ENCODE data around the gene CCDC149.

Gene CCDC149

GRCh38 chr4:24774452-24774851 is 138.4 kb downstream of the CCDC149 start:
- CTCF ChIA-PET, result no interaction called here

GRCh38 chr4:24772952-24773351 is 139.9 kb downstream of the CCDC149 start:
- WGBS (ENCODE audit: insufficient coverage), result 100% methylated on average over 2 of the region's 6 CpGs
- Histone ChIP-seq H3K4me1 (ENCODE audit: control extremely low read depth in 1 of 4, control insufficient read depth in 4 of 4, insufficient read depth in 4 of 4, low read length in 3 of 4) (peaks cover 0 to 4% (median 0%) of the 10 kb centered on the region in 4 experiments), H3K4me3 (ENCODE audit: control insufficient read depth in 1 of 7, extremely low read depth in 1 of 7, insufficient read depth in 4 of 7, low read depth in 2 of 7, low read length in 6 of 7) (no peak overlapping the region), H3K36me3 (ENCODE audit: control insufficient read depth in 4 of 4, insufficient read depth in 4 of 4, low read length in 3 of 4) (no peaks in the 10 kb centered on the region), H3K27ac (ENCODE audit: insufficient read depth in 1 of 2, low read depth in 1 of 2, low read length in 2 of 2, poor library complexity in 1 of 2, severe bottlenecking in 2 of 2) (no peak overlapping the region), H3K9me3 (ENCODE audit: control extremely low read depth in 1 of 5, control insufficient read depth in 4 of 5, insufficient read depth in 2 of 5, low read depth in 1 of 5, low read length in 4 of 5) (no peaks in the 10 kb centered on the region), H3K27me3 (replicated peaks in 2 of 5; ENCODE audit: control insufficient read depth in 4 of 5, insufficient read depth in 5 of 5, low read length in 4 of 5) (peaks cover 0 to 2% (median 0%) of the 10 kb centered on the region in 5 experiments)
- DNase-seq, result no peak
- CTCF ChIA-PET, result no interaction called here
- POLR2A ChIA-PET, result no interaction called here

More at GRCh38 chr4:24774452-24774851, 138.4 kb downstream of the CCDC149 start:
- Histone ChIP-seq H3K27me3 (replicated peaks in 2 of 5; ENCODE audit: control insufficient read depth in 4 of 5, insufficient read depth in 5 of 5, low read length in 4 of 5) (peaks cover 0 to 2% (median 0%) of the 10 kb centered on the region in 5 experiments), H3K36me3 (ENCODE audit: control insufficient read depth in 4 of 4, insufficient read depth in 4 of 4, low read length in 3 of 4) (no peaks in the 10 kb centered on the region), H3K27ac (ENCODE audit: insufficient read depth in 1 of 2, low read depth in 1 of 2, low read length in 2 of 2, poor library complexity in 1 of 2, severe bottlenecking in 2 of 2) (no peak overlapping the region), H3K9me3 (ENCODE audit: control extremely low read depth in 1 of 5, control insufficient read depth in 4 of 5, insufficient read depth in 2 of 5, low read depth in 1 of 5, low read length in 4 of 5) (no peaks in the 10 kb centered on the region), H3K4me3 (ENCODE audit: control insufficient read depth in 1 of 7, extremely low read depth in 1 of 7, insufficient read depth in 4 of 7, low read depth in 2 of 7, low read length in 6 of 7) (no peak overlapping the region), H3K4me1 (ENCODE audit: control extremely low read depth in 1 of 4, control insufficient read depth in 4 of 4, insufficient read depth in 4 of 4, low read length in 3 of 4) (peaks cover 0 to 4% (median 0%) of the 10 kb centered on the region in 4 experiments)
- no CpG with 5 or more reads among the region's 2 CpGs for WGBS (ENCODE audit: insufficient coverage)
- POLR2A ChIA-PET, result no interaction called here
- no peak for DNase-seq

DNA sequence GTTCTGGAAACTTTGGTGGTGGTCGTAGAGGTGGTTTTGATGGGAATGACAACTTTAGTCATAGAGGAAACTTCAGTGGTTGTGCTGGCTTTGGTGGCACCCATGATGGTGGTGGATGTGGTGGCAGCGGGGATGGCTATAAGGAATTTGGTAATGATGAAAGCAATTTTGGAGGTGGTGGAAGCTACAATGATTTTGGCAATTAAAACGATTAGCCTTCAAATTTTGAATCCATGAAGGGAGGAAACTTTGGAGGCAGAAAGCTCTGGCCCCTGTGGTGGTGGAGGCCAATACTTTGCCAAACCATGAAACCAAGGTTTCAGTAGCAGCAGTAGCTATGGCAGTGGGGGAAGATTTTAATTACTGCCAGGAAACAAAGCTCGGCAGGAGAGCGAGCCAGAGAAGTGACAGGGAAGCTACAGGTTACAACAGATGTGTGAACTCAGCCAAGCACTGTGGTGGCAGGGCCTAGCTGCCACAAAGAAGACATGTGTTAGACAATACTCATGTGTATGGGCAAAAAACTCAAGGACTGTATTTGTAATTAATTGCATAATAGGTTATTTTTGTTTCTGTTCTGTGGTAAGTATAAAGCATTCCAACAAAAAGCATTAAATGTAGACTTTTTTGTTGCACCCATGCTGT is 140.7 kb downstream of the CCDC149 start:
- ChIA-PET POLR2A (no interaction called here), CTCF (no interaction called here)
- H3K9me3 ChIP-seq (ENCODE audit: control extremely low read depth in 1 of 5, control insufficient read depth in 4 of 5, insufficient read depth in 2 of 5, low read depth in 1 of 5, low read length in 4 of 5), result no peaks in the 10 kb centered on the region
- no peak overlapping the region for H3K4me3 ChIP-seq (ENCODE audit: control insufficient read depth in 1 of 7, extremely low read depth in 1 of 7, insufficient read depth in 4 of 7, low read depth in 2 of 7, low read length in 6 of 7)
- DNase-seq, result no peak
- peaks cover 0 to 2% (median 0%) of the 10 kb centered on the region in 5 experiments for H3K27me3 ChIP-seq (replicated peaks in 2 of 5; ENCODE audit: control insufficient read depth in 4 of 5, insufficient read depth in 5 of 5, low read length in 4 of 5)
- no peak overlapping the region for H3K27ac ChIP-seq (ENCODE audit: insufficient read depth in 1 of 2, low read depth in 1 of 2, low read length in 2 of 2, poor library complexity in 1 of 2, severe bottlenecking in 2 of 2)
- WGBS (ENCODE audit: insufficient coverage), result 96% methylated on average over 5 of the region's 5 CpGs
- H3K4me1 ChIP-seq (ENCODE audit: control extremely low read depth in 1 of 4, control insufficient read depth in 4 of 4, insufficient read depth in 4 of 4, low read length in 3 of 4), result peaks cover 0 to 4% (median 0%) of the 10 kb centered on the region in 4 experiments
- H3K36me3 ChIP-seq (ENCODE audit: control insufficient read depth in 4 of 4, insufficient read depth in 4 of 4, low read length in 3 of 4), result no peaks in the 10 kb centered on the region

GRCh38 chr4:24771241-24771640 is 141.6 kb downstream of the CCDC149 start:
- no peak for DNase-seq
- POLR2A ChIA-PET, result no interaction called here

GRCh38 chr4:24770667-24771066 is 142.2 kb downstream of the CCDC149 start:
- Histone ChIP-seq H3K9me3 (ENCODE audit: control extremely low read depth in 1 of 5, control insufficient read depth in 4 of 5, insufficient read depth in 2 of 5, low read depth in 1 of 5, low read length in 4 of 5) (peaks cover 0 to 3% (median 0%) of the 10 kb centered on the region in 5 experiments), H3K4me1 (ENCODE audit: control extremely low read depth in 1 of 4, control insufficient read depth in 4 of 4, insufficient read depth in 4 of 4, low read length in 3 of 4) (peaks cover 0 to 4% (median 0%) of the 10 kb centered on the region in 4 experiments), H3K27me3 (replicated peaks in 2 of 5; ENCODE audit: control insufficient read depth in 4 of 5, insufficient read depth in 5 of 5, low read length in 4 of 5) (peaks cover 0 to 2% (median 0%) of the 10 kb centered on the region in 5 experiments), H3K36me3 (ENCODE audit: control insufficient read depth in 4 of 4, insufficient read depth in 4 of 4, low read length in 3 of 4) (no peaks in the 10 kb centered on the region), H3K4me3 (ENCODE audit: control insufficient read depth in 1 of 7, extremely low read depth in 1 of 7, insufficient read depth in 4 of 7, low read depth in 2 of 7, low read length in 6 of 7) (no peak overlapping the region), H3K27ac (ENCODE audit: insufficient read depth in 1 of 2, low read depth in 1 of 2, low read length in 2 of 2, poor library complexity in 1 of 2, severe bottlenecking in 2 of 2) (no peak overlapping the region)
- ChIA-PET POLR2A (no interaction called here), CTCF (interaction anchor here (0.7 kb wide), 2 partner anchors 84 to 119 kb away, joined by 3 read pairs; no protein-coding TSS in a partner anchor)
- DNase-seq, result no peak
- 100% methylated on average over 2 of the region's 4 CpGs for WGBS (ENCODE audit: insufficient coverage)

More at GRCh38 chr4:24771241-24771640, 141.6 kb downstream of the CCDC149 start:
- no peaks in the 10 kb centered on the region for H3K36me3 ChIP-seq (ENCODE audit: control insufficient read depth in 4 of 4, insufficient read depth in 4 of 4, low read length in 3 of 4)
- H3K4me3 ChIP-seq (ENCODE audit: control insufficient read depth in 1 of 7, extremely low read depth in 1 of 7, insufficient read depth in 4 of 7, low read depth in 2 of 7, low read length in 6 of 7), result no peak overlapping the region
- no peak overlapping the region for H3K27ac ChIP-seq (ENCODE audit: insufficient read depth in 1 of 2, low read depth in 1 of 2, low read length in 2 of 2, poor library complexity in 1 of 2, severe bottlenecking in 2 of 2)
- H3K4me1 ChIP-seq (ENCODE audit: control extremely low read depth in 1 of 4, control insufficient read depth in 4 of 4, insufficient read depth in 4 of 4, low read length in 3 of 4), result peaks cover 0 to 4% (median 0%) of the 10 kb centered on the region in 4 experiments
- peaks cover 0 to 2% (median 0%) of the 10 kb centered on the region in 5 experiments for H3K27me3 ChIP-seq (replicated peaks in 2 of 5; ENCODE audit: control insufficient read depth in 4 of 5, insufficient read depth in 5 of 5, low read length in 4 of 5)
- CTCF ChIA-PET, result no interaction called here
- WGBS (ENCODE audit: insufficient coverage), result 100% methylated on average over 4 of the region's 4 CpGs
- H3K9me3 ChIP-seq (ENCODE audit: control extremely low read depth in 1 of 5, control insufficient read depth in 4 of 5, insufficient read depth in 2 of 5, low read depth in 1 of 5, low read length in 4 of 5), result peaks cover 0 to 3% (median 0%) of the 10 kb centered on the region in 5 experiments

DNA sequence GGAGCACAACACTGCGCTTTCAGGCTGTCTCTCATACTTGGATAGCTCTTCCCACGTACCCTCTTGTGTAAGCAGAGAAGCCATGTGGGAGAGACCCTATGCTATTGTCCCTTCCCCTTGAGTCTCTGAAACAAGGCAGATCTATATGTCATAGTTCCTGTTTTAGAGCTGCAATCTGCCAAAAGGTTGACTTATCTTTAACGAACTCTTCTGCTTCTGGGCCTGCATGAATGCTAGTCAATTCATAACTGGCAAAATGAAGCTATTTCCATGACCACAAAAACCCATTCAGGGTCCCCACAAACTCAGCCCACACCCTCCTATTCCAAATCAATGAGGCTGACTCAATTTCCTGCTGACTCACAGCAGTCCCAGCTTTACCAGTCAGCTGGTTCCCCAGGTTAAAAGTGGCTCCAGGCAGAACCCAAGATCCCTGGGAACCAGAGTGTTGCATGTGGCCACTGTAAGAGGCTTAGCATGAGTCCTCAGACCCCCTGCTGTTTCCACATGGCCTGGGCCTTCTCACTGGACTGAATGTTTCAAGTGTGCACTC is 142.7 kb downstream of the CCDC149 start:
- Histone ChIP-seq H3K9me3 (ENCODE audit: control extremely low read depth in 1 of 5, control insufficient read depth in 4 of 5, insufficient read depth in 2 of 5, low read depth in 1 of 5, low read length in 4 of 5) (peaks cover 0 to 3% (median 0%) of the 10 kb centered on the region in 5 experiments), H3K4me1 (ENCODE audit: control extremely low read depth in 1 of 4, control insufficient read depth in 4 of 4, insufficient read depth in 4 of 4, low read length in 3 of 4) (peaks cover 0 to 4% (median 0%) of the 10 kb centered on the region in 4 experiments), H3K4me3 (ENCODE audit: control insufficient read depth in 1 of 7, extremely low read depth in 1 of 7, insufficient read depth in 4 of 7, low read depth in 2 of 7, low read length in 6 of 7) (no peak overlapping the region), H3K27me3 (replicated peaks in 2 of 5; ENCODE audit: control insufficient read depth in 4 of 5, insufficient read depth in 5 of 5, low read length in 4 of 5) (peaks cover 0 to 2% (median 0%) of the 10 kb centered on the region in 5 experiments), H3K27ac (ENCODE audit: insufficient read depth in 1 of 2, low read depth in 1 of 2, low read length in 2 of 2, poor library complexity in 1 of 2, severe bottlenecking in 2 of 2) (no peak overlapping the region), H3K36me3 (ENCODE audit: control insufficient read depth in 4 of 4, insufficient read depth in 4 of 4, low read length in 3 of 4) (no peaks in the 10 kb centered on the region)
- POLR2A ChIA-PET, result no interaction called here
- peak in 2 of 3 donors; percentile 34 to 50 for DNase-seq
- CTCF ChIA-PET, result interaction anchor here (0.7 kb wide), 2 partner anchors 85 to 119 kb away, joined by 3 read pairs; no protein-coding TSS in a partner anchor
- WGBS (ENCODE audit: insufficient coverage), result 69% methylated on average over 3 of the region's 3 CpGs

DNA sequence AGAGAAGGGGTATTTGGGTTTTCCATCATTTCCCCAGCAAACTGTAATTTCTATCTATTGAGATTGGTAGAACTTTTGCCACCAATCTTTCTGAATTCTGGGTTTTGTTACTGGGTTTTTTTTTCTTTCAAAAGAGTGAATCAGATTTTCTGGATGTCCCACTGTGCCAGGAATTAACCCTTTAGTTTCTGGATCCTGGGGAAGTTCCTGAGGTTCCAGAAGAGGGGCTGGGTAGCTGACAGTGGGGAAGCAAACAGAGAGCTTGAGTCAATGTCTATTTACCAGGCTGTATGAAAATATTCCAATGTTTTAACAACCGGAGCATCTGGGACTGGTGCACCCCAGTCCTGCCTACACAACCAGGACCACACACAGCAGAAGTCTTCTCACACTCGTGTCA is 143.3 kb downstream of the CCDC149 start:
- POLR2A ChIA-PET, result no interaction called here

More for the DNA sequence above, 143.3 kb downstream of the CCDC149 start:
- Histone ChIP-seq H3K4me1 (ENCODE audit: control extremely low read depth in 1 of 4, control insufficient read depth in 4 of 4, insufficient read depth in 4 of 4, low read length in 3 of 4) (peaks cover 0 to 4% (median 0%) of the 10 kb centered on the region in 4 experiments), H3K27me3 (replicated peaks in 2 of 5; ENCODE audit: control insufficient read depth in 4 of 5, insufficient read depth in 5 of 5, low read length in 4 of 5) (peaks cover 0 to 2% (median 0%) of the 10 kb centered on the region in 5 experiments), H3K9me3 (ENCODE audit: control extremely low read depth in 1 of 5, control insufficient read depth in 4 of 5, insufficient read depth in 2 of 5, low read depth in 1 of 5, low read length in 4 of 5) (peaks cover 0 to 3% (median 0%) of the 10 kb centered on the region in 5 experiments), H3K27ac (ENCODE audit: insufficient read depth in 1 of 2, low read depth in 1 of 2, low read length in 2 of 2, poor library complexity in 1 of 2, severe bottlenecking in 2 of 2) (no peak overlapping the region), H3K36me3 (ENCODE audit: control insufficient read depth in 4 of 4, insufficient read depth in 4 of 4, low read length in 3 of 4) (no peaks in the 10 kb centered on the region), H3K4me3 (ENCODE audit: control insufficient read depth in 1 of 7, extremely low read depth in 1 of 7, insufficient read depth in 4 of 7, low read depth in 2 of 7, low read length in 6 of 7) (no peak overlapping the region)
- whole genome bisulfite sequencing (ENCODE audit: insufficient coverage), result 100% methylated on average over 2 of the region's 2 CpGs
- CTCF ChIA-PET, result no interaction called here
- DNase-seq, result no peak
